22Rv1 (cell line): ENCODE measurements around the gene NEDD4L.

Experiments used
- ZFX ChIP-seq: fragments of 450-650 bp; IDR thresholded peaks from 2 replicates; pipeline ENCODE4 v1.6.1; 2017; ENCODE audit warnings: antibody characterized with exemption, borderline replicate concordance
- TF ChIP-seq, protein P1 (sequence below): fragments of 450-650 bp; IDR thresholded peaks from 2 replicates; pipeline ENCODE4 v1.5.1; 2017; ENCODE audit warnings: mild to moderate bottlenecking

DNA sequence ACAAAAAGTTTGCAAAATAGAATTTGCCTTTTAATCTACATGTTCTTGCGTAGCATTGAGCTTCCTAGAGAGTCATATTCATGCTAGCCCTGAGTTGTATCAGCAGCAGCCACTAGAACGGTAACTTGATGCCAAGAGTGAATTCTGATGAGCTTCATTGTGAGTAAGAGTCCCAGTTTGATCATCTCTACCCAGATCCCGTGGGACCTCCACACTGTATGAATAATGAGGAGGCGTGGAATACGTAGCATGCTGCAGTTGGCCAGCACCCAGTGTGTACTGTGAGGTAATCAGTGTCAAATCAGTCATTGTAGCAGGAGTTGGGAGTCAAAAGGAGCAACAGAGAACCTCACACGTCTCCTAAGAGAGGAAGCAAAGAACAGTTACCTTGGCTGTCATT lies 197.9 kb downstream of the NEDD4L start:
- TF ChIP-seq, protein P1, sequence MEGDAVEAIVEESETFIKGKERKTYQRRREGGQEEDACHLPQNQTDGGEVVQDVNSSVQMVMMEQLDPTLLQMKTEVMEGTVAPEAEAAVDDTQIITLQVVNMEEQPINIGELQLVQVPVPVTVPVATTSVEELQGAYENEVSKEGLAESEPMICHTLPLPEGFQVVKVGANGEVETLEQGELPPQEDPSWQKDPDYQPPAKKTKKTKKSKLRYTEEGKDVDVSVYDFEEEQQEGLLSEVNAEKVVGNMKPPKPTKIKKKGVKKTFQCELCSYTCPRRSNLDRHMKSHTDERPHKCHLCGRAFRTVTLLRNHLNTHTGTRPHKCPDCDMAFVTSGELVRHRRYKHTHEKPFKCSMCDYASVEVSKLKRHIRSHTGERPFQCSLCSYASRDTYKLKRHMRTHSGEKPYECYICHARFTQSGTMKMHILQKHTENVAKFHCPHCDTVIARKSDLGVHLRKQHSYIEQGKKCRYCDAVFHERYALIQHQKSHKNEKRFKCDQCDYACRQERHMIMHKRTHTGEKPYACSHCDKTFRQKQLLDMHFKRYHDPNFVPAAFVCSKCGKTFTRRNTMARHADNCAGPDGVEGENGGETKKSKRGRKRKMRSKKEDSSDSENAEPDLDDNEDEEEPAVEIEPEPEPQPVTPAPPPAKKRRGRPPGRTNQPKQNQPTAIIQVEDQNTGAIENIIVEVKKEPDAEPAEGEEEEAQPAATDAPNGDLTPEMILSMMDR: no peak
- TF ChIP-seq ZFX: no peak
